HT-29 (cell line): Measurements from ENCODE around the gene GRM4. TPM values are rescaled to one million over a fixed set of nuclear protein-coding genes. Genes with fewer than 3 reads are reported as not detected.
"Not testable (repeated sequence)": the region's sequence is repeated elsewhere in the genome, so short reads cannot be mapped to it uniquely, and the experiment has no call there.

Experiments
- DNase-seq: peaks from one replicate; pipeline ENCODE4 v3.0.0-alpha.2; 2015; ENCODE audit warnings: low spot score
- total RNA-seq: library from RNA; depleted of rRNA; stranded (reverse); fragments of >200 nt; shearing (Covaris generic); gene quantifications from 2 replicates; pipeline ENCODE4 v1.2.3, GENCODE V29; 2014

Gene GRM4
- total RNA-seq, 1 experiment from 2014 or later: not detected

DNA sequence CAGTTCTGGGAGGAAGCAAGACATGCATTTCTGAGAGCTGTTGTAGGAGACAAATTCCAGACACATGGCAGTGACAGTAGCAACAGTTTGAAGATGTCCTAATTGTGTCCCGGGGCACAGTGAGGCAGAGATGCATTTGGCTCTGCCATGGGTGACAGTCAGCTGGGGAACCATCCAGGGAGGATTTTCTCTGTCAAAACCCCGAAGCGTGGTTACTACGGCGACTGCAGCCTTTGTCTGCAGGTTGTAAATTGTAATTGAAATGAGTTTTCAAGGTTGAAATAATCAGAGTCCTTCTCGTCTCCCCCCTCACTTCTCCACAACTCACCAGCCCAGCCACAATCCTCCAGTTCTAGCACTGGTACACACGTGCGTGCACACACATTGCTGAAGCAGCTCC, 100.1 kb downstream of the GRM4 start:
- no peak for DNase-seq

DNA sequence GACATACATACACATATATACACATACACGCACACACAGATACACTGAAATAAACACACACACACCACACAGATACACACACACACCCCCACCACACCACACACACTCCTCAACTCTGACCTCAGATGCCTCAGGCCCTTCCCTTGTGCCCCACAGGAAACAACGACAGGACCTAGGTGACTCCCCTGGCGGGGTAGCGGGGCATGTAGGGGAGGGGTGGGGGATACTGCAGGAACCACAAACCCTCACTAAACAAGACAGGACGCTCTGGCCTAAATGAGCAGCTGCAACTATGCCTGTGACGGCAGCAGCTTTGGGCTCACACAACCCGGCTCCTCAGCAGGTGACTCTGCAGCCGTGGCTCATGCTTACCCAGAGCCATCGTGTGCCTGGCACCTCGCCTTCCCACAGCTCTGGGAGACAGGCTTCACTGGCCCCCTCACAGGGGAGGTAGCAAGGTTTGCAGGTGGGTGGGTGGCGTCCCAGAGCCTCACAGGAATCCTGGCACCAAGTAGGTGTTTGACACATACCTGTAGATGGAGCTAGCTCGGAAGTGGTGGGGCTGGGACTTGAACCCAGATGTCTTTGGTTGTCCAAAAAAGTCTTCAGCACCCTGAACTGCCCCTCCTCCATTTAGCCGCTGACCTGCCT, 100.8 kb downstream of the GRM4 start:
- DNase-seq: no peak

DNA sequence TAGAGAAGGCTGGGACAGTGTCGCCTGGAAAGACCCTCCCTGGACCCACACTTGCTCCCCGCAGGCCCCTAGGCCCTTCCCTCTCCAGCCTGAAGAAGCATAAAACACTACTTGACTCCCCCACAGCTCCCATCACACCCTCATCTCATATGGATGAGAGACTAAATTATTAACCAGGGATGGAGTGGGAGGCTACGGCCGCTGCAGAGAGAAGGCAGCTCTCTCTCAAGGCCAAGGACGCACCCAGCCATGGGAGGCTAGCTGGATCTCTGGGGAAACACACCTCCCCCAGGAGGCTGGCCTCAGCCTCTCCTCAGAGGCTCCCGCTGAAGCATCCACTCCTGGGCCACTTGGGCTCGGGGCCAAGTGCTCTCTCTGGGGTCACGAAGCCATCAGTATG, 102.5 kb downstream of the GRM4 start:
- DNase-seq: no peak

DNA sequence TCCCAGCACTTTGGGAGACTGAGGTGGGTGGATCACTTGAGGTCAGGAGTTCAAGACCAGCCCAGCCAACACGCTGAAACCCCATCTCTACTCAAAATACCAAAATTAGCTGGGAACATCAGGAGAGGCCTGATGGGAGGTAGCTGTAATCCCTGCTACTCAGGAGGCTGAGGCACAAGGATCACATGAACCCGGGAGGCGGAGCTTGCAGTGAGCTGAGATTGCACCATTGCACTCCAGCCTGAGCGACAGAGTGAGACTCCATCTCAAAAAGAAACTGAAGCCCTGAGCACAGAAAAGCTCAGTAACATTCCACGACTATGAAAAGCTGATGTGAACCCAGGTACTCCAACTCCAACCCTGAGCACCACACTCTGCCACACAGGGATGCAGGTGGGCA, 103.9 kb downstream of the GRM4 start:
- not testable (repeated sequence) for DNase-seq

DNA sequence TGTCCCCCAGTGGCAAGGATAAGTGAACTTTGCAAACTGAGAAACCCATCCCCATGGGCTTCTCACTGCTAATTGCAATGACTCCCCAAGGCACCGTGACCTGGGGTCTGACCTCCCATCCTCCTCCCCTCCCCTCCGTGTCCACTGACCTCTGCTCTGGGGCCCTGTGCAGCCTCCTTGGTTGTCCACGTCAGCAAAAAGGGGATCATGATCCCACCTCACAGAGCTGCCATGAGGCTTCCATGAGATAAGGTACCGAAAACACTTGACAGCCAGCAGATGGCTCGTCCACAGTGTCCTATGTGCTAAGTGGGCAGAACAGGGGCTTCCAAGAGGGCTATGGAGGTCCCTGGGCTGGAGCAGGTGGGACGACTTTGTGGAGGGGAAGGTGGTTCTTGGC, 104.5 kb downstream of the GRM4 start:
- no peak for DNase-seq

DNA sequence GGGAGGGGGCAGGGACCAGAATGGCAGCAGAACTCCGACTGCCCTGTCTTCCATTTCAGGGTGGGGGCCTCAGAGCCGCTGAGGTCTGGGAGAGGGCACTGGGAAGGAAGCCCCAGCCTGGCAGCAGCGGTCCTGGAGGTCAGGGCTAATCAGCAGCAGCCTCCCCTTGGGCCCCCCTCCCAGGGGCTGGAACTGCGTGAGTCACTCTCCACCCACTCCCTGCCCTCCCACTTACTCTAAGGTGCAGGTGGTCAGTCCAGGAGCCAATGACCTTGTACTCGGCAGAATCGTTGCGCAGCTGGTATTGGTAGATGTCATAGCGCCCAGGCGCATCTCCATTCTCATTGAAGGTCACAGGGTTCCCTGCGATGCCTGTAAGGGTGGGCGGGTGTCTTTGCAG, 105.9 kb downstream of the GRM4 start:
- DNase-seq: no peak

DNA sequence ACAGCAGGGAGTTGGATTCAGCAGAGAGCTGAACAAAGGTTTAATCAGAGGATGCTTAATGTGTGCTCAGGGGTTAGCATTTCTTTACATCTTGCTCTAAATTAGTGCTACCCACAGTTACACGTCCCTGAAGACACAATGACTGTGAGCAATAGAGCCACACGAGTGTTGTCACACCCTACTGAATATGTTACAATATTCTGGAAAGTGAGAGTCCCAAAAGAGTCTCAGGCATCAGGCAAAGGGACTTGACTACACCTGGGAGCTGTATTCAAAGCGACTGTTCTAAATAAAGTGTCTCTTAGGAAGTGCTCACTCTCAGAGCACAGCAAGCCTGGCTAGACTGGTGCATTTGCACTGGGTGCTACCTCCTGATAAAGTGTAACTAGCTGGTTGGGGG, 108.7 kb downstream of the GRM4 start:
- no peak for DNase-seq

DNA sequence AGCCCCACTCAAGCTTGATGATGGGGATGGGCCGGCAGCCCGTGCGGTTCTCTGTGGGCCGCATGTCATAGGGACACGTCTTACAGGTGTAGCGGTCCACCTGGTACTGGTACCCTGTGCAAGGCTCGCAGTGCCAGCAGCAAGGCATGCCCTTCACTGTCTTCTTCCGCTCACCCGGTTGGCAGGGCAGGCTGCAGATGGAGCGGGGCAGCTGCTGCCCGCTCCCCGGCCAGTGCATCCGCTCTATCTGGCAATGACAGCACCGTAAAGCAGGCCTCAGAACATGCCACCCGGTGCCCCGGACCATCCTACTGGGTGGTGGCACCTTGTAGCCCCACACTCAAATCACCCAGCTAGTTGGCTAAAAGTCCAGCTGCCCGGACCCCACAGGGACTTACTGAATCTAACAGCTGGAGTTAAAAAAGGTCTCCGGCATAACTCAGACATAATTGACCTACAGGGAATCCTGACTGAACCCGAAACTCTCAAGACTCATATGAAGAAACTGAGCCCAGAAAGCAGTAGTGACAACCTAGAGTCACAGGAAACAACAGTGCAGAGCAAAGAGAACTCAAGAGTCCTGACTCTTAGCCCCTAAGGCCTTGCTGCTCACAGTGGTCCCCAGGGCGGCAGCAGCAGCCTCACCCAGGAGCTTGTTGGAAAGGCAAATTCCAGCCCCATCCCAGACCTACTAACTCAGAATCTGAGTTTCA, 109.4 kb downstream of the GRM4 start:
- DNase-seq: no peak

DNA sequence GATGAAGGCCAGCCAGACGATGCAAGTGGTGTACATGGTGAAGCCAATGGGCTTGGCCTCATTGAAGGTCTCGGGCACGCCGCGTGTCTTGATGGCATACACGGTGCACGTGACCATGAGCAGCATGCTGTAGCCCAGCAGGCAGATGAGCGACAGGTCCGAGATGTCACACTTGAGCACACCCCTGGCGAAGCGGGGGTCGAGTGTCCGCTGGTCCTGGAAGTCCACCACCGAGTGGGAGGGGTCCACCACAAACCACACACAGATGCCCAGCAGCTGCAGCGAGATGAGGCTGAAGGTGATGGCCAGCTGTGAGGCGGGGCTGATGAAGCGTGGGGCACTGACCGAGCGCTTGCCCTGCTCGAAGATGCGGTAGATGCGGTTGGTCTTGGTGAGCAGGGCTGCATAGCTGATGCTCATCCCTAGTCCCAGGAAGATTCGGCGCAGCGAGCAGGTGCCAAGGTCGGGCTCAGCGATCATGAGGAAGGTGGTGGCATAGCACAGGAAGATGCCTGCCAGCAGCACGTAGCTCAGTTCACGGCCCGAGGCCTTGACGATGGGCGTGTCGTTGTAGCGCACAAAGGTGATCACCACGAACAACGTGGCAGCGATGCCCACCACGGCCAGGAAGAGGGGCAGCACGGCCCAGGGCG, 110.1 kb downstream of the GRM4 start:
- DNase-seq: no peak

DNA sequence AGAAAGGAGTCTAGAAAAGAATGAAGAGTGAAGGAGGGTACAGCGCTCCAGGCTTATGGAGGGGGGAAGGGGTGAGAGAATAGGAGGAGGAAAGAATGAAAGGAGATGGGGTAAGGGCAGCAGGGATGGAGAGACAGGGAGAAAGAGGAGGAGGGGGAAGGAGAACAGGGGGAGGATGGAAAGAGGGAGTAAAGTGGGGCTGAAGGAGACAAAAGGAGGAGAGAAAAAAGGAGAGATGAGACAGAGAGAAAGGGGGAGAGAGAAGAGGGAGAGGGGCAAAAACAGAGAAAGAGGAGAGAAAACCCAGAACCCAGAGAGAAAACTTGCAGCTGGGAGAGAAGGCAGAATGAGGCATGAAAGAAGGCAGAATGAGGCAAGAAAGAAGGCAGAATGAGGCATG, 110.7 kb downstream of the GRM4 start:
- DNase-seq: no peak

DNA sequence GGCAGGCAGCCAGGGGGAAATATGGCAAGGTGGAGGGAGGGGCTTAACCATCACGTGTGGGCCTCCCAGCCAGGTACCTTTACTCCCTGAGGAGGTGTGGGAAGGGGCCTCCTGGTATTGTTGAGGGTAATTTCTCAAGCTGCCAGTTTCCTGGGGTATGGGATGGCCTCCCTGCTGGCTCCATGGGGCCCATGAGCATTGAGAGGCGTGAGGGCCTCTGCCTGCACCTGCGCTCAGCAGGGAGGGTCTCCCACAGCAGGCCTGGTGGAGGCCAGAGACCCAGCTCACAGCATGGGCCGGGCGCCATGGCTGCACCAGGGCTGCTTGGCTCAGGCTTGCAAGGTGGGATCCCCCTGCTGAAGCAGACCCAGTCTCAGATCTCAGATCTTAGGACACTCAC, 113.0 kb downstream of the GRM4 start:
- DNase-seq: no peak

DNA sequence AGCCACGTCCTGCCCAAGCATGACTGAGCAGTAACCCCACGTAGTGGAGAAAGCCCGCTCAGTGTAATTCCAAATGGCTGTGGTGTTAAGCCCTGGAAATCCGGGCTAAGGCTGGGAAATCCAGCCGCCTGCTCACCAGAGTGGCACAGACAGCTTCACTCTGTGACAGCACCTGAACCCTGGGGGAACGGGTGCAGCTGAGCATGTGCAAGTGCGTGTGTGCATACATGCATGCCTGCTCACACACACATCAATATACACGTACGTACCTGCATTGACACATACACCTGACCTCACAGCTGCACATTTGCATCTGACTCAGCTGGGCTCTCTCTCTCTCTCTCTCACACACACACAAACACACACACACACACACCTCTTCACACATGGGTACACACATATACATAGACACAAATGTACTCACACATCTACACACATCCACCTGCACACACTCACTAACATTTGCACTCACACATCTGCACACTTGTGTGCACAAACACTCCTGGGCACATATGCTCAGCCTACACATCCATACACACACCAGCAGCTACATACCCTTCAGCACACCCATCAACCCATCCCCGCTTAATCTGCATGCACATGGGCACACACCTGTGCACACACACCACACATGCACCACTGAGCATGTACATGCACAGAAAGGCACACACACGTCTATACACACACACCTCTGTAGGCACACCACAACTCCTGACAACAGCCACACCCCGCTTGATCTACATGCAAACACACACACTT, 114.1 kb downstream of the GRM4 start:
- DNase-seq: no peak

DNA sequence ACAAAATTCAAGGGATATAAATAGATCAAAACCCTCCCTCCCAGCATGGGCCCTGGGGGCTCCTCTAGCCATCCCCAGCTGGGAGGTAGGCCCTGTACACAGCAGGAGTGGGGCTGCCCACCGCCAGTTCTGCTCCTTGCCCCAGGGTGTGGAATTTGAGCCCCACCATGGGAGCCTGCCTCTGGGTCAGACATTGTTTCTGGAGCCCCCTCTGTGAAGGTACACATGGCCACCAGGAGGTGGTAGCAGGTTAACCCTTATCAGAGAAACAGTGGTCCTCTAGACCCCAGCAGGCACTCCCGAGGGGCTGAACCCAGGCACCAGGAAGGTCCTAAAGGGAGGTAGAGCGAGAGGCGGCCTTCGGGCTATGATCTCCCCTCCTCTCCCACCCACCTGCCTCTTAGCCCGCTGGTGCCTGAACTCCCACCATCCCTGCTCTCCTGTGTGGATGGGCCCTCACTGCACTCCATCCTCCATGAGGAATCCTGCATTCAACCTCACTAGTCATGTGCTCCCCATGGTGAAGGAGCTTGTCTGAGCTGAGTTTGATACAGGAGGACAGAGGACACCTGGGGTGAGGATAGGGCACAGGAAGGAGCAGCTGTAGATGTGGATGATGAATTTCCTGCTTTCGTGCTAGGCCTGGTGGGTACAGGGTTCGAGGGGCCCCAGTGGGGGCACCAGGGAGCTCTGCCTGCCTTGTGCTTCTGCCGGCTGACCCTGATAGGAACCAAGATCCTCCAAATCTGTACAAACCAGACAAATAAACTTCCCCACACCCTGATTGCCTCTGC, 114.9 kb downstream of the GRM4 start:
- DNase-seq: no peak

DNA sequence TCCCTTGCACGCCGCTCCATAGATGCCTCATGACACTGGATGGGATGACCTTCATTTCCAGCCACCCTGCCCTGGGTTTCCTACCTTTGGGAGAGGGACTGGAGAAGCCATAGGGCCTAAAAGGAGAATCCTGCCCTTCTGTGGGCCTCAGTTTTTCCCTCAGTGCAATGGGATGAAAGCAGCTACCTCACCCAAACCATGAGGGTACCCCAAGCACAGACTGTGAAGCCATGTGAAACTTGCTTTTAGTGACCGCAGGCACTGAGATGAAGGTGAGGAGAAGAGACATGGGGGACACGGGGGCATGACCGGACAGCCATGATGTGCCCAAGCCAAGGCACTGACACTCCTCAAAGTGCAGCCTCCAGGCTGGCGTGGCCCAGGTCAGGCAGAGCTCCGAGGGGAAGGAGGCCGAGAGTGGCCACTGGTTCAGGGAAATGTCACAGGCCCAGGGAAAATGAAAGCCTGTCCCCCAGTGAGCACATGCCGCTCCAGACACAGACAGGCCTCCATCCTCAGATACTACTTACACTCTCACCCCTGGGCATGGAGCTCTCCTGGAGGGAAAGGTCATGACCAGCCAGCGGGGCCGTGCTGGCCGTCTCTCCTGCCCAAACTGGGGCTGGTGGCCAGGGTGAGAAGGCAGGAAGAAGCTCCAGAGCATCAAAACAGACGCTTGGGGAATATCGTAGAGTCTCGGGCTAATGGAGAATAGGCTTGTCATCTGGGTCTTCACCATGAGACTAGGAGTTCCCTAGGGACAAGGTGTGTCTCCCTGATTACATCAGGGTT, 116.2 kb downstream of the GRM4 start:
- DNase-seq: no peak

DNA sequence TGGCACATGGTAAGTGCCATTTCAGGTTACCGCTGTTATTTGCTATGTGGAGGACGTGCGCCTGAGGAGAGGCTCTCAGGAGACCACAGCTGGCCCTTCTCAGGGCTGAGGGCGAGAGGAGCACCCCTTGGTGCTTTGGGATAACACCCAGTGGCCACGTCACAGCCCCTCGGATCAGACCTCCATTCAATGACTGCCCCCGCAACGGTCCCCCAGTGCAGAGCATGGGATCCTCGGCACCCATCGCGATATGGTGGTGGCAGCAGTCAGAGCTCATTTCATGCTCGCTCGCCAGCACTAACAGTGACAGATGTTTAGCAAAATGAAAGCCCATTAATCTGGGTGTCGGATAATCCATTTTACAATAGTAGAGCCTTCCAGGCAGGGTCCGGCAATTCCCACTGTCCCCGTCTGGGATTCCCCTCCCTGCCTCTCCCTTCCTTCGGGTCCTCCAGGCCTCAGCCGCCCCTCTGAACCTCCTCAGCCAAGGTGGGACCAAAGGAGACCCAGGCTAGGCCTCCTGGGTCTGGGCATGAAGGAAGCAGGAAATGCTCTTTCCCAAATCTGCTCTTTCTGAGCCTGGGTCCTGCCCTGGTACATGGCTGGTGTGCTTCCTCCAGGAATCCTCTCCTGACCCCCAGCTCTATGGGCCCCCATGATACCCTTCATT, 117.1 kb downstream of the GRM4 start:
- no peak for DNase-seq

DNA sequence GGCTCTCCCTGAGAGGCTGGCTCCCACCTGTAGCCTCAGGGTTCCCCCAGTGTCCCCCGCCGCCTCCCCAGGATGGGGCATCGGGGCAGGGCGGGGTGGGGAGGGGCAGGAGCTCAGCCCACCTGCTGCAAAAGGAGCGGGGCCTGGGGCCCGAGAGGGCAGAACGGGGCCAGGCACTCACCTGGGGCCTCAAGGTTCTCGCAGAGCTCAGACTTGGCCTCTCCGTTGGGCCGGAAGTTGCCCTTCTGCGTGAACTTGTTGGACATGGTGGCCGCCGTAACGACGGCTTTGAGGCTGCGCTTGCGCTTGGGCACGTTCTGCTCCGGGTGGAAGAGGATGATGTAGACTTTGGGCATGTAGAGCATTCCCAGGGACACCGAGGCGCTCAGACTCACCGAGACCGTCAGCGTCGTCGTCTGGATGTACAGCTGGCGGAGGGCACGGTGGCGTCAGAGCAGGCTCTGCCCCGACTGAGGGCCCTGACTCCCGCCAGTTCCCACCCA, 117.9 kb downstream of the GRM4 start:
- DNase-seq: no peak

DNA sequence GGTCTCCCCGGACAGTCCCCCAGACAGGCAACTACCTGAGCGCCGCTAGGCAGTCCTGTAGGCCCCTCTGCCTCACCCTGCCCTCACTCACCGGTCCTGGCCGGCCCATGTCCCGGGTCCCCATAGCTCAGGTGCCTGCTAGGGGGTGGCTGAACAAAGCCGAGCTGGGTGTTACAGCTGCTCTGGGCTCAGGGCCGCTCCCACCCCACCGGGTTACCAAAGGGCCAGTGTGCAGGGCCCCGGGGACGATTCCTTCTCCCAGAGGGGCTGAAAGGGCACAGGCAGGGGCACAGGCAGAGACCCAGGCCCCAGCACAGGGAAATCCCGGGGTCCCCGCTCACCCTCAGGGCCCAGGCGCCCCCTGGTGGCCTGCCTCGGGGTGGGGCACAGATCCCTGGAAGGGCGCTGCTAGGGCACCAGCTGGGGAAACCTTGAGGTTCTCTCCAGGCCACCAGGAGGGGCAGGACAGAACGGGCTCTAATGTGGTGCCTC, 118.4 kb downstream of the GRM4 start:
- DNase-seq: peak; percentile 54

DNA sequence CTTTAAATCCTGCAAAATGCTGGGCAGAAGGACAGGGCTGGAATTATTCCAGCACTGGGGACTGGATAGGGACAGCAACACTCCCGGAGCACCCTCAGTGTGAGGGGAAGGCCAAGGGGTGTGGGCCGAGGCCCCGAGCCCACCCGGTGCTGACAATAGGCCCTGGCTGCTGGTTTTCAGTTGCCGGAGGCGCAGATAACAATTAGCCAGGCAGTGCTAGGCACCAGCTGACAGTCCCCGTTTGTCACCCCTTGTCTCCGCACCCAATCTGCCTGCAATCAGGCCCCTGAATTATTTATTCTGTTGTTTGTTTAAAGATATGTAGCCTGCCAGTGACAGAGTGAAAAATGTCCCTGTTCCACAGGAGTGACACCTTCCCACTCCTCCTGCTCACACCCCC, 120.0 kb downstream of the GRM4 start:
- no peak for DNase-seq

DNA sequence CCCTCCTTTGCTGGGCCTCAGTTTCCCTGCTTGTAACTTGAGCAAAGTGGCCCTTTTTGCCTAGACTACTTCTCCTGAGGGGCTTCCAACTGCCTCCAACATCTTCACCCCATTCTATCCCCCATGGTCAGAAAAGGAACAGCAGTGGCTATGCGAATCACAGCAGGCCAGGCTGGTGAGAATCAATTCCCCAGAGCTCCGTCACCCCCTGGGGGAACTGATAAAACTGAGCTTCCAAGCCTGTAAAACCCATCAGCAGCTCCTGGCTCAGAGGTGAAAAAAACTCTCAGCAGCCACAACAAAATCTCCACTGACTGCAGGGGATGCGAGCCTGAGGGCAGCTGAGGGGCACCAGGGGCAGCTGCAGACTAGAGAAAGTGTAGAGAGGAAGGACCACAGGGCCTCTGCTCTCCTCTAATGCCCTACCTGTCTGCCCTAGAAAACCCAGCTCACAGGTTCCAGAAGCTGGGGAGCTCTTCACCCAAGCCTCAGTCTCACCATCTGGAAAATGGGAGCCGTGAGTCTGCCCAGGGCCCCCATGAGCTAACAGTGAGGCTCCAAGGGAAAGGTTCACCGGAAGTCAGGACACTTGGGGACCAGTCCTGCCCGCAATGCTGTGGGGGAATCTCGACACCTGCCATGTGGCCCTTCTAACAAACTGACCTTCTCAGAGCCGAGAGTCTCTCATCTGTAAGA, 120.6 kb downstream of the GRM4 start:
- DNase-seq: no peak
